GM19351 (cell line): Measurements from ENCODE around the gene TUBA8.
"Not testable (repeated sequence)": the region's sequence is repeated elsewhere in the genome, so short reads cannot be mapped to it uniquely, and the experiment has no call there.

Source experiments
- ATAC-seq: cut with Tn5 transposase; IDR thresholded peaks from one replicate; pipeline ENCODE4 v1.9.1; 2021; ENCODE audit warnings: mild to moderate bottlenecking, moderate library complexity; ENCODE audit not compliant: unreplicated experiment

TUBA8 gene

DNA sequence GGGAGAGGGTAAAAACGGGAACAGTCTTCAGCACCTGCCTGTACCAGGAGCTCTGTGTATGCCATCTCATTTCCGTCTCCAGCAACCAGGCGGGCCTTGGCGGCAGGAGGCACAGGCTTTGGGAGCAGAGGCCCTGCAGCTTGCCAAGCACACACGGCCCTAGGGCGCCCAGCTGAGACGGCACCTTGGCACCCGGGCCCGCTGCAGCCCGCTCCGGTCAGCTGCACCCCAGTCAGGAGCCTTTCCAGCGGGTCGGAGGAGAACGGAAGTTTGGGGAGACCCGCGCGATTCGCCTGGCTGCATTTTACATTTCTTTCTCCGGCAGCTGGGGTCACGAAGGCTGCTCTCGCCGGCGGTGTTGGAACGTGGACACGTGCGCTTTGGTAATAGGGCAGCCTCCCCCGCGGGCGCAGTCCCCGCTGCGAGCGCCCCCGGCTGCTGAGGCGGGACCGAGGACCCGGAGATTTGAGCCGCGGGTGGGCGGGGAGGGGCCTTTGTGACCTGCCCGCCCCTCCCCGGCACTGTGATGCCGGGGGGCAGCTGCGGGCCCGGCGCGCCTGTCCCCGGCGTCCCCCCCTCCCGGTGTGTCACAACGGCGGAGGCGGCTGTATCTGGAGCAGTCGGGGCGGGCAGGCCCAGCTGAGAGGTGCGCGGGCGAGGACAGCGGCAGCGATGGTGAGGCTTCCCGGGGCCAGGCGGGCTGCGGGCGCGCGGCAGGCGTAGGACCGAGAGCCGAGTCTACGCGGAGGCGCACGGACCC, at the start of gene TUBA8:
Gene TUBA8 (plus strand): TSS at position 616 of the 760 bp plus-strand sequence. CDS start 57 bp downstream, at position 673.
- peak; percentile 41 for ATAC-seq

DNA sequence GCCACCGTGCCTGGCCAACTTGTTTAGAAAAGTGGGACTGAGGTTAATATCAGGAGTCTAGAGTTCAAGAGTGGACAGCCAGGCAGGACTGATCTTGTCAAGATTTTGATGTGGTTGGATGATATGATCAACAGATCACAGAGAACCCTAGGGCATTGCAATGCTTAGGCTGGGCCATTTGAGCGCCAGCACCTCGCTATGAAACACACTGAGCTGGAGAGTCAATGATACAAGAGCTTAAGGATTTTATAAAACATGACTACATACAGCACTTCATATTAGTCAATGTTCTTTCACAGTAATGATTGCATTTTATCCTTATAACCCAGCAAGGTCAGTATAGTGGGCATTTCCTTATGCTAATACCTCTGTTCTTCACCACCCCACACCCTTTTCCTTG, 48.2 kb upstream of the TUBA8 start:
- ATAC-seq, result no peak

DNA sequence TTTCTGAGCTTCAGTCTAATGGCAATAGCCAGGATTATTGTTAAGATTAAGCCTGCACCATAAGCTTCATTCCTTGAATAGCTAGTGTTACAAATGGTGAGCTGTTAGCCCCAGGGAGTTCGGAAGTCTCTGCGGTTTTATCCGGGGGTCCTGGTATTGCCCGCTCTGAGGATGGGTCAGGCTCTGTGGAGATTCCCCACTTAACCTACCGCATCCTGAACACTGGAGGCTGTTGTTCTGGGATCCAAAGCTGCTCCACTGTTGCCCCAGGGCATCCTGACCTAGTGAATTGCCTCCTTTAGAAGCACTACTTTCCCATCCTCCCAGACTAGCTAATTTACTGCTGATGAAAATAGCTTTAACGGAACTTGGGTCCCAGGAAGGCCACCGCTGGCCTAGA, 47.3 kb upstream of the TUBA8 start:
- no peak for ATAC-seq

DNA sequence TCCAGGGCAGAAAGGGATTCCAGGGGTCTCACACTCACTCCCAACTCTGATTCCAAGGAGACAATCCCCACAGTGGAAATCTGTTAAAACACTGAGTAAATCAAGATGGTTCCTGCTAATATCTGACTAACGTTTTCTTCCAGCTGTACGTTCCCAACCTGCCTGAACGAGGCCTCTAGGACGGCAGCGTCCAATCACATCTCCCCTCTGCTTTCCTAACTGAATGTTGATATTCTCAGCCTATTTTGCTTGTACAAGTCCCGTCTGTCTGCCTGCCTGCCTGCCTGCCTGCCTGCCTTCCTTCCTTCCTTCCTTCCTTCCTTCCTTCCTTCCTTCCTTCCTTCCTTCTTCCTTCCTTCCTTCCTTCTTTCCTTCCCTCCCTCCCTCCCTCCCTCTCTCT, 46.9 kb upstream of the TUBA8 start:
- ATAC-seq, result not testable (repeated sequence)

DNA sequence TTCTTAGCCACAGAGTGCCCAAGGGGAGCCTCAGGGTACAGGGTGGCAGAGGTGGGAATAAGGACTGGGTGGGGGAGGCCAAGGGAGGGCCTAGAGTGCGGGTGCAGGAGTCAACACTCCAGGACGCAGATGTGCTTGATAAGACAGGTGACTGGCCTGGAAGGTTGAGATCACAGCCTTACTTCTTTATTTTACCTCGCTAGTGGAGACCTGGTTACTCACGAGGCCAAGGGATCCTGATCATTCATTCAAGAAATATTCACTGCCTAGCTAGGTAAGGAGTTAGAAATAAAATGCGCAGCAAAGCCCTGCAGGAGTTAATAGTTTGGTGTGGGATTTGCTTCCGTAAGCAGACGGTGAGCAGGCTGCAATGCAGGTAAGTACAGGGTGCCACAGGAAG, 46.0 kb upstream of the TUBA8 start:
- no peak for ATAC-seq

DNA sequence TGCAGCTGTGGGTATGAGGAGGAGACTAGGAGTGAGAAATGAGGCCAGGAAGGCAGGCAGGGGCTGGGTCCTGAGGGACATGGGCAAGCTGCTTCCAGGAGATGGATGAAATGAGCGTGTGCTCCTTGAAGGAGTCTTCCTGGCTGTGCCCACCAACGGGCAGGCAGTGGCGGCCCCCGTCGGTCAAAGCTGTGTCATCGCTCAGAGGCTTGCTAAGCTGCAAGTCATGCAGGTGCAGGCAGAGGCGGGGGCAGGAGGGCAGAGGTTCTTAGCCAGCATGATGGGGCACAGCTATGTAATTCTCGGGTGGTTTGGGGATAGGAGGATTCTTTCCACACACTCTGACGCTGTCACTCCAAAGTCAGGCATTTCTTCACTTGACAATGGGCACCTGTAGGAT, 45.4 kb upstream of the TUBA8 start:
- no peak for ATAC-seq

- ATAC-seq, result no peak
Observed at GRCh38 chr22:18066181-18066859, 44.3 kb upstream of the TUBA8 start.

DNA sequence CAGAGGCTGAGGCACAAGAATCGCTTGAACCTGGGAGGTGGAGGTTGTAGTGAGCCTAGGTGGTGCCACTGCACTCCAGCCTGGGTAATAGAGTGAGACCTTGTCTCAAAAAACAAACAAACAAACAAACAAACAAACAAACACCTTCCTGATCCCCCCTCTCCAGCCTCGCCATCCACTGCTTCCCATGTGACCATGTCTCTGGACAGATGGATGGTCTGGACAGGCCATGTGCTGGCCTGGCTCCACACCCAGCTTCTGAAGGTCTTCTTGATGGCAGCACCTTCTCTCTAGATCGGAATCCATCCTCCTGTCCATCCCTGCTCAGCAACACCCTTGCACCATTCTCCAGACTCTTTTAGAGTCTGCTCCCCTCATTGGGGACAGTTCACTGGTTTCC, 43.5 kb upstream of the TUBA8 start:
- ATAC-seq, result no peak

- ATAC-seq, result no peak
Observed at GRCh38 chr22:18067548-18068341, 42.9 kb upstream of the TUBA8 start.

DNA sequence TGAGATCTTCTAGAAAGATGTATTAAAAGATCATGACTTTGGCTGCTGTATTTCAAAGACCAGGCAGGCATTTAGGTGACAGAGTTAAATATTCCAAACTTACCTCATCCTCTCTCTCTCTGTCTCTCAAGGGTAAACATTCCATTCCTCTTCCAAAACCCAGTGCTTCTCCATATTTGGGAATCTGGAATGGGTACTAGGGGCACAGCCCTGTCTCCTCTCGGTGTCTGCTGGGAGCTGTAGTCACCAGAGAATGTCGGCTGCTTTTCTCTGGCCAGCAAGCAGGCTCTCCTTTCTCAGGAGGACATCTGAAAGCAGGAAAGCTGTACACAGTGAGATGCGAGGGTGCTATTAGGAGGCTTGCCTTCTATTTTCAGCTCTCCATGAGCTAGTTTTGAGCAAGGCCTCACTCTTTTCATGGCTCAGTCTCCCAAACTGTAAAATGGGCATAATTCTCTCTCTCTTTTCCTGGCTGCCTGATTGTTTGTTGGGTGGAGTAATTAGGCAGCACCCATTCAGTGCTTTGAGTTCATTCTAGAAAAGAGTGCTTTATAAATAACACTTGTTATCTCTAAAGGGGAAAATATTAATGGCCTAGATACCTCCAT, 42.1 kb upstream of the TUBA8 start:
- no peak for ATAC-seq

- ATAC-seq, result no peak
Observed at GRCh38 chr22:18069041-18069440, 41.6 kb upstream of the TUBA8 start.

DNA sequence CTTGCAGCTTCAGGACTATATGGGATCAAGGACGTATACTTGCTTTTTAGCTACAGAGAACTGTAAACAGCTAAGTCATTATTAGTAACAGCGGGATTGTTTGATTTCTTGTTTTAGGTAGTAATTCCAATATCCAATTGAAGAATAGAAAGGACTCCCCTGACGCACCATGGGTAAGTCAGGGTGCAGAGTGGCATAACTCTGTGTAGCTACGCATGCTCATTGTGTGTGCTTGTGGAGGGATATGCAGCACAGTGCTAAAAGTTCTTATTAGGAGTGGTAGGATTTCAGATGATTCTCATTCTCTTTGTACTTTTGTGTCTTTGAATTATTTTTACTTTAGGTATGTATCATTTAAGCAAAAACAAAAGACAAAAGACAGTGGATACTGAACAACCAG, 40.6 kb upstream of the TUBA8 start:
- no peak for ATAC-seq

DNA sequence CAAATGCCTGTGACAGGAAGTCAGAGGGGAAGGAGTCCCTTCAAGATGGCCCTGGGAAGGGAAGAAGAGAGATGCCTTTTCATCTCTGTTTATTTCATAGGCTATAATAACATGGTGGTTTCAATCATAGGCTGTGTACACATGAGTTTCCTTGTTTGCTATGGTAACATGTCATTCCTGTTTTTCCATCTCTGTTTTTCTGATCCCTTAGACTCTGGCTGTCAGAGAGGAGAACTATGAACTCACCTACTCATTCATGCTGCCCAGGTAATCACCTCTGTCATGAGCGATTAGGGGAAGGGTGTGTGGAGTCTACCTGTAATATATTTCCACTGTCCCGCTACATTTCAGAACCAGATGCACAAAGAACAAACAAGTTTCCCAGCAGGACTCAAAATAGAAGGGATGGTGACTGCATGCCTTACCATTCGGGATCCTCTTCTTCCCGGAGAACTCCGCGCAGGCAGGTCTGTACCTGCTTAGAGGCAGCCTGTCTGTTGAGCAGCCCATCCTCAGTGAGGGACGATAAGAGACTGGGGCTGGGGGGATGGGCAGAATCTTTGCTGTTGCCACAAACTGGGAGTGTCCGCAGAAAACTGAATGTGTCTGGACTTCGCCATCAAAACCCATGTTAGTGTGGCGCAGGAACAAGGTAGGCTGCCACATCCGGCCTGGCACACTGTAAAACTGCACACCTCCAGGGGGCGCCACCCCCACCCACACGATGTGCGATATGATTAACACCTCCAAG, 39.9 kb upstream of the TUBA8 start:
- no peak for ATAC-seq

DNA sequence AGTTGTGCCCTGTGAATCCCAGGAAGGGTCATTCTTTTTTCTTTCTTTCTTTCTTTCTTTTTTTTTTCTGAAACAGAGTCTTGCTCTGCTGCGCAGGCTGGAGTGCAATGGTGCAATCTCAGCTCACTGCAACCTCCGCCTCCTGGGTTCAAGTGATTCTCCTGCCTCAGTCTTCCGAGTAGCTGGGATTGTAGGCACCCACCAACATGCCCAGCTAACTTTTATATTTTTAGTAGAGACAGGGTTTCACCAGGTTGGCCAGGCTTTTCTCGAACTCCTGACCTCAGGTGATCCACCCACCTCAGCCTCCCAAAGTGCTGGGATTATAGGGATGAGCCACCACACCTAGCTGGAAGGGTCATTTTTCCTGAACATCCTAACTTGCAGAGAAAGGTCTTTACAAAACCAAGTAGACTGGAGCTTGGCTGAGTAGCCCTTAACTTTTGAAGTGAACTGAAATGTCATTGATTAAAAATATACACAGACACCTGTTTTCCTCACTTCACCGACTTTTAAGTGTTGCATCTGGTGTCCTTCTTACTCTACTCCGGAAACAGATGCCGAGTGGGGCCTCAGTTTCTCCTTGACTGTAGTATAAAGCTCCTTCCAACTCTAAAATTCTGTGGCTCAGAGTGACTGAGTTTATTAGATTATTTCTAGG, 39.2 kb upstream of the TUBA8 start:
- not testable (repeated sequence) for ATAC-seq

DNA sequence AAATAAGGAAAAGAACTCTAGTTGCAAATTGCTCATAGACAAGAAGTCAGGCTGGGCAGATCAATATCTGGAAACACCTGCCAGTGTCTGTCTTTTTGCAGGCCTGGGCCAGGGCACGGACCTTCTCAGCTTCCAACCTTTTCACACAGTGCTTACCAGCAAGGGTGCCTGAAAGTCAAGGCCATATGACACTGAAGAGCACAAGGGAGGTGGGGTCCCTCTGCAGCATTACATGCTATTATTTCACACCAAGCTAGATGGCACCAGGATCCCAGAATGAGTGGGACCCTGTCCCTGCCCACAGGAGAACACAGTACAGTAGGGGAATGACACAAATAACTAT, 38.7 kb upstream of the TUBA8 start:
- no peak for ATAC-seq

DNA sequence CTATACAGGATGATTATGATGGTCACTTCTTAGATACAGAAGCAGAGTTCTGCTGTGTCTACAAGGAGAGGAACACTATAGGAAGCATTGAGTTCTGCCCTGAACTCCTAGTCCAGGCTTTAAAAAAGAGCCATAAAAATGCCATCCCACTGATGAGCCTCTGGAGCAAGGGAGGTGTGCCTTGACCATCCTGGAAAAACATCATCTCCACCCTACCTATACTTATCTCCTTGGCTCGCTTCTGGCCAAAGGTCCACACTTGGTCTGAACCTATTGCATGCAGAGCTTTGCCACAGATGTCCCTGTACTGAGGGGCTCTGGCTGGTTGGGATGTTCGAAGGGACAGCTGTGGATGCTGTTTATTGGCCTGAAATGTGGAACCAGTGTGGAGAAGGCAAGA, 37.1 kb upstream of the TUBA8 start:
- no peak for ATAC-seq

DNA sequence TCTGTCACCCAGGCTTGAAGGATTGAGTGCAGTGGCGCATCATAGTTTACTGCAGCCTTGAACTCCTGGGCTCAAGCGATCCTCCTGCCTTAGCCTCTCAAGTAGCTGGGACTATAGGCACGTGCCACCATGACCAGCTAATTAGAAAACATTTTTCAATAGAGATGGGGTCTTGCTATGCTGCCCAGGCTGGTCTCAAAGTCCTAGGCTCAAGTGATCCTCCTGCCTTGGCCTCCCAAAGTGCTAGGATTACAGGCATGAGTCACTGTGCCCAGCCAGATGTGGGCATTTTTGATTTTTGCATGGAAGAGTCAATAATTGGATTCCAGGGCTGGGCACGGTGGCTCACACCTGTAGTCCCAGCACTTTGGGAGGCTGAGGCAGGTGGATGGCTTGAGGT, 36.7 kb upstream of the TUBA8 start:
- not testable (repeated sequence) for ATAC-seq

DNA sequence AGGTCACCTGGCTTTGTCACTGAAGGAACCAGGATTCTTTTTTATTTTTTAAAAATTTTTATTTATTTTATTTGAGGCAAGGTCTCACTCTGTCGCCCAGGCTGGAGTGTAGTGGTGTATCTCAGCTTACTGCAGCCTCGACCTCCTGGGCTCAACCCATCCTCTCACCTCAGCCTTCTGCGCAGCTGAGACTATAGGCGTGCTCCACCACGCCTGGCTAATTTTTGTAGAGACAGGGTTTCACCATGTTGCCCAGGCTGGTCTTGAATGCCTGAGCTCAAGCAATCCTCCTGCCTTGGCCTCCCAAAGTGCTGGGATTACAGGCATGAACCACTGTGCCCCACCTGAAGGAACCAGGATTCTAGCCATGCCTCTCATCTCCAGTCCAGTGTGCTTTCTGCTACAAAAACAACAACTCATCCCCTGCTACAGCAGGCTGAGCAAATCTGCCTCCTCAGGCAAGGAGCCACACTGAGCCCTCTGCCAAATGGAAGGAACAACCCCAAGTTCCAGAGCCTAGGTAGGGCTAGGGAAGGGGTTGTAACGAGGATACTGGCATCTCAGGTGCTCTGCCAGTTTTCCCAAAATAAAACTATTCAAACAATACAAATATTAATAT, 35.4 kb upstream of the TUBA8 start:
- no peak for ATAC-seq

DNA sequence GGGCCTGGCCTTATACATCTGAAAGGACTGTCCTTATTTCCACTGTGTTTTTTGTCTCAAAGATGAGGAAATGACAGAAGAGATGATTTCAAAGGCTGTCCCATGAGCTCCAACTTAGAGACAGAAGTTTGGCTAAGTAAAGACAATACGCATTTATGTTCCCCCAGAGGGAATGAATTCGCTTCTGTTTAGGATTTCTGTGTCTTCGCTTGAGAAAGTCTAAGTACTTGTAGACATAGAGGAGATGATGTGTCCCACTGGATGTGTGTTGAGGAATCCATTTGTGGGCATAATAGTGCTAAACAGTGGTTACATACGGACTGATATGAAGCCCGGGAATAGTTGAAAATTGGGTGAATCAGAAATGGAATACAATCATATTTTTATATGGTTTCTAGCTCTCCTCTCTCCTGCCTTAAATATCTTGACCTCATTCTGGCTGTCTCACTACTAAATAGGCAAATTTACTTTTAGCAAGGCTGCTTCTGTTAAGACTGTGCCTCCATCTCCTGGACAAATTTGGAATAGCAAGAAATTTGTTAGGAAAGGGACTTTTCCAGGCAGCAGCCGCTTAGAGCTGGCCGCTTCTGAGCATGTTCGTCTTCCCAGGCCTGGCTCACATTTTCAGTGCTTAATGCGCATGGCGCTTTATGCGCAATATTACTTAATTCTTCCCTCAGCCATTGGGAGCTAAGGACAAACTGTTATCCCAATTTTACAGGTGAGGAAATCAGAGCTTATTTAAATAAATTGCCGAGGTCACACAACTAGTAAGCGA, 34.7 kb upstream of the TUBA8 start:
- ATAC-seq, result no peak
